MG63 (cell line): ENCODE measurements around the gene C2orf49. TPM values are rescaled to one million over a fixed set of nuclear protein-coding genes. Genes with fewer than 3 reads are reported as not detected.

Experiments used
- DNase-seq: peaks from one replicate; pipeline ENCODE4 v3.0.0-alpha.2; 2020
- H3K27me3 ChIP-seq: fragments of 250-450 bp; sonication (Bioruptor Pico); 2 replicates; pipeline ENCODE4 v1.5.1; 2020; ENCODE audit warnings: mild to moderate bottlenecking, moderate library complexity
- H3K36me3 ChIP-seq: fragments of 250-450 bp; sonication (Bioruptor Pico); 2 replicates; pipeline ENCODE4 v1.5.1; 2020; ENCODE audit warnings: mild to moderate bottlenecking, moderate library complexity
- H3K4me3 ChIP-seq: fragments of 250-450 bp; sonication (Bioruptor Pico); 2 replicates; pipeline ENCODE4 v1.5.1; 2020; ENCODE audit warnings: mild to moderate bottlenecking, moderate library complexity
- H3K9me3 ChIP-seq: fragments of 250-450 bp; sonication (Bioruptor Pico); 2 replicates; pipeline ENCODE4 v1.5.1; 2020; ENCODE audit warnings: mild to moderate bottlenecking, moderate library complexity
- total RNA-seq: library from RNA; depleted of rRNA; stranded (reverse); fragments of >200 nt; shearing (Covaris generic); gene quantifications from 2 replicates; pipeline ENCODE4 v1.2.3, GENCODE V29; 2014; ENCODE audit warnings: low replicate concordance

The C2orf49 gene
- total RNA-seq, 1 experiment from 2014 or later, result 16.7 TPM

GRCh38 chr2:105371156-105371555 lies 33.8 kb downstream of the C2orf49 start:
- Histone ChIP-seq H3K4me3 (no peak overlapping the region), H3K36me3 (peaks cover 100% of the 10 kb centered on the region), H3K9me3 (no peaks in the 10 kb centered on the region), H3K27me3 (no peaks in the 10 kb centered on the region)
- DNase-seq, result no peak

GRCh38 chr2:105371810-105372209 lies 34.5 kb downstream of the C2orf49 start:
- H3K4me3 ChIP-seq, result no peak overlapping the region
- peaks cover 100% of the 10 kb centered on the region for H3K36me3 ChIP-seq
- no peak for DNase-seq
- H3K9me3 ChIP-seq, result no peaks in the 10 kb centered on the region
- no peaks in the 10 kb centered on the region for H3K27me3 ChIP-seq

GRCh38 chr2:105373344-105373781 lies 36.0 kb downstream of the C2orf49 start:
- peaks cover 100% of the 10 kb centered on the region for H3K36me3 ChIP-seq
- H3K9me3 ChIP-seq, result no peaks in the 10 kb centered on the region
- no peak overlapping the region for H3K4me3 ChIP-seq
- H3K27me3 ChIP-seq, result no peaks in the 10 kb centered on the region
- peak; percentile 64 for DNase-seq

- H3K27me3 ChIP-seq, result no peaks in the 10 kb centered on the region
- H3K9me3 ChIP-seq, result no peaks in the 10 kb centered on the region
- H3K4me3 ChIP-seq, result no peak overlapping the region
- H3K36me3 ChIP-seq, result peaks cover 100% of the 10 kb centered on the region
- DNase-seq, result no peak
Observed at GRCh38 chr2:105373895-105374401, 36.6 kb downstream of the C2orf49 start.

- Histone ChIP-seq H3K27me3 (no peaks in the 10 kb centered on the region), H3K9me3 (no peaks in the 10 kb centered on the region), H3K36me3 (peaks cover 98% of the 10 kb centered on the region), H3K4me3 (no peak overlapping the region)
- DNase-seq, result no peak
Observed at GRCh38 chr2:105375001-105375561, 37.7 kb downstream of the C2orf49 start.

- DNase-seq, result no peak
- H3K36me3 ChIP-seq, result peaks cover 98% of the 10 kb centered on the region
- no peaks in the 10 kb centered on the region for H3K9me3 ChIP-seq
- no peak overlapping the region for H3K4me3 ChIP-seq
- no peaks in the 10 kb centered on the region for H3K27me3 ChIP-seq
Observed at GRCh38 chr2:105376010-105376409, 38.7 kb downstream of the C2orf49 start.

GRCh38 chr2:105376789-105377240 lies 39.5 kb downstream of the C2orf49 start:
- DNase-seq, result no peak
- Histone ChIP-seq H3K9me3 (no peaks in the 10 kb centered on the region), H3K4me3 (no peak overlapping the region), H3K36me3 (peaks cover 98% of the 10 kb centered on the region), H3K27me3 (no peaks in the 10 kb centered on the region)

- H3K36me3 ChIP-seq, result peaks cover 98% of the 10 kb centered on the region
- no peaks in the 10 kb centered on the region for H3K9me3 ChIP-seq
- H3K27me3 ChIP-seq, result no peaks in the 10 kb centered on the region
- no peak for DNase-seq
- no peak overlapping the region for H3K4me3 ChIP-seq
Observed at GRCh38 chr2:105377871-105378270, 40.5 kb downstream of the C2orf49 start.

GRCh38 chr2:105378276-105378840 lies 41.0 kb downstream of the C2orf49 start:
- DNase-seq, result no peak
- Histone ChIP-seq H3K9me3 (no peaks in the 10 kb centered on the region), H3K36me3 (peaks cover 98% of the 10 kb centered on the region), H3K27me3 (no peaks in the 10 kb centered on the region), H3K4me3 (no peak overlapping the region)

GRCh38 chr2:105378921-105379383 lies 41.6 kb downstream of the C2orf49 start:
- DNase-seq, result peak; percentile 65
- H3K36me3 ChIP-seq, result peaks cover 98% of the 10 kb centered on the region
- H3K9me3 ChIP-seq, result no peaks in the 10 kb centered on the region
- no peak overlapping the region for H3K4me3 ChIP-seq
- H3K27me3 ChIP-seq, result no peaks in the 10 kb centered on the region

GRCh38 chr2:105379741-105380186 lies 42.4 kb downstream of the C2orf49 start:
- H3K36me3 ChIP-seq, result peaks cover 98% of the 10 kb centered on the region
- H3K4me3 ChIP-seq, result no peak overlapping the region
- H3K27me3 ChIP-seq, result no peaks in the 10 kb centered on the region
- DNase-seq, result no peak
- no peaks in the 10 kb centered on the region for H3K9me3 ChIP-seq

- Histone ChIP-seq H3K27me3 (no peaks in the 10 kb centered on the region), H3K4me3 (no peak overlapping the region), H3K36me3 (peaks cover 98% of the 10 kb centered on the region), H3K9me3 (no peaks in the 10 kb centered on the region)
- DNase-seq, result no peak
Observed at GRCh38 chr2:105380432-105381100, 43.2 kb downstream of the C2orf49 start.

- Histone ChIP-seq H3K9me3 (no peaks in the 10 kb centered on the region), H3K36me3 (peaks cover 98% of the 10 kb centered on the region), H3K4me3 (no peak overlapping the region), H3K27me3 (no peaks in the 10 kb centered on the region)
- no peak for DNase-seq
Observed at GRCh38 chr2:105381101-105381668, 43.8 kb downstream of the C2orf49 start.

GRCh38 chr2:105382177-105382576 lies 44.8 kb downstream of the C2orf49 start:
- DNase-seq, result no peak
- Histone ChIP-seq H3K4me3 (no peak overlapping the region), H3K36me3 (peaks cover 96% of the 10 kb centered on the region), H3K9me3 (no peaks in the 10 kb centered on the region), H3K27me3 (no peaks in the 10 kb centered on the region)

GRCh38 chr2:105383432-105384166 lies 46.3 kb downstream of the C2orf49 start:
- Histone ChIP-seq H3K27me3 (no peaks in the 10 kb centered on the region), H3K4me3 (no peak overlapping the region), H3K36me3 (peaks cover 94% of the 10 kb centered on the region), H3K9me3 (no peaks in the 10 kb centered on the region)
- no peak for DNase-seq

GRCh38 chr2:105384216-105384615 lies 46.9 kb downstream of the C2orf49 start:
- H3K9me3 ChIP-seq, result no peaks in the 10 kb centered on the region
- H3K36me3 ChIP-seq, result peaks cover 88% of the 10 kb centered on the region
- no peak overlapping the region for H3K4me3 ChIP-seq
- H3K27me3 ChIP-seq, result no peaks in the 10 kb centered on the region
- no peak for DNase-seq

GRCh38 chr2:105384861-105385260 lies 47.5 kb downstream of the C2orf49 start:
- Histone ChIP-seq H3K9me3 (no peaks in the 10 kb centered on the region), H3K4me3 (no peak overlapping the region), H3K27me3 (no peaks in the 10 kb centered on the region), H3K36me3 (peaks cover 89% of the 10 kb centered on the region)
- no peak for DNase-seq
